TTC549 (cell line): ENCODE results near the gene CDK6.

ENCODE experiments used
- FAIRE-seq: peaks from 2 replicates; lab custom pipeline; 2012; peaks lifted over from hg19 to GRCh38; lab: Jason Lieb, UNC

Gene CDK6

DNA sequence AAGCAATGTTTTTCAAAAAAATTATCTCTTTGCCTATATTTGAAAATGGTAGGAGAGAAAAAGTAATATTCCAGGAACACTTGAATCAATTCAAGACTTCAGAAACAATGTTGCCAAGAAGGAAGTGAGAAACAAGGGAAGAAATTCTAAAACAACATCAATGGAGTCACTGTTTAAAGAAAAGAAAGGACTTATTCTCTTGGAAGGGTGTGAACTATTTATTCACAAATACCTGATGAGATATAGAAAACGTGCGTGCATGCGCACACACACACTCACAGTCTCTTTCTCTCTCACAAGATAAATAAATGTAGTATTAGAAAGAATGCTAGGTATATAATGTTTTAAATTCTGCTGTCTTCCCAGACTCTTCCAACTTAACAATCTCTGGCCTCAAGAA, 128.9 kb downstream of the CDK6 start:
- FAIRE-seq = no peak

- no peak for FAIRE-seq
These were observed 129.8 kb downstream of the CDK6 start for GRCh38 chr7:92706563-92706962.

DNA sequence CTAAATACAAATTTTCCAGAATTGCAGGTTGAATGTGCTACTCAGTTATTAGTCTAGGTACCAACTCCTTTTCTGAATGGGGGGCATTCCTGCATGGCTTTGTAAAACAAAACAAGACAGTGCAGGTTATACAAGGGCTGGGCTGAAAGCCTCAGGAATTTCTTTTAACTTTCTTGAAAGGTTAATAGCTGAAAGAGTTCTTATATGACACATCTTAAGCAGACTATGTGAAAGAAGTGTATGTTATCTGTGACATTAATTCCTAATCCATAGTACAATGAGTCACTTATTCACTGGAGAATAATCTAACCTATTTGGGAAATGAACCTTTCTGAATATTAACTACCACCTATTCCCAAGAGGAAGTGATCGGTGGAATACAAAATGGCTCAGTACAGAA, 130.5 kb downstream of the CDK6 start:
- FAIRE-seq = no peak

GRCh38 chr7:92704858-92705257, 131.5 kb downstream of the CDK6 start:
- FAIRE-seq = no peak

DNA sequence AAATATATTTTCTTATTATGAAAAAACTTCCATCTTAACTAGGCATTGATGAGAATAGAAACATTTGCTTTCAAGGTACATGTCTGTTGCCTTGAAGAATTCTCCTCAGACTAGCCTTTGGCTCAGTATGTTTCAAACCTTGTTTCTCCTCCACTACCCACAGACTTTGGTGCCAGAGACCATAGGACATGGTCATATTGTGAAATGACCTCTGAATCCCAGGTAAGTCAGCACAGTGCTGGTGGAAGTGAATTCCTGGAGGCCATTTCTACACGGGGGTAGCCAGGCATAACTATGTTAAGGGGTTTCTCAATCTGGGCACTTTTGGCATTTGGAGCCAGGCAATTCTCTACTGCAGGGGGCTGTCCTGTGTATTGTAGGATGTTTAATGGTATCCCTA, 133.8 kb downstream of the CDK6 start:
- FAIRE-seq = no peak

- no peak for FAIRE-seq
These were observed 136.3 kb downstream of the CDK6 start for GRCh38 chr7:92699966-92700514.

- FAIRE-seq = no peak
These were observed 136.8 kb downstream of the CDK6 start for GRCh38 chr7:92699560-92699959.

- FAIRE-seq = no peak
These were observed 138.0 kb downstream of the CDK6 start for GRCh38 chr7:92698237-92698841.

DNA sequence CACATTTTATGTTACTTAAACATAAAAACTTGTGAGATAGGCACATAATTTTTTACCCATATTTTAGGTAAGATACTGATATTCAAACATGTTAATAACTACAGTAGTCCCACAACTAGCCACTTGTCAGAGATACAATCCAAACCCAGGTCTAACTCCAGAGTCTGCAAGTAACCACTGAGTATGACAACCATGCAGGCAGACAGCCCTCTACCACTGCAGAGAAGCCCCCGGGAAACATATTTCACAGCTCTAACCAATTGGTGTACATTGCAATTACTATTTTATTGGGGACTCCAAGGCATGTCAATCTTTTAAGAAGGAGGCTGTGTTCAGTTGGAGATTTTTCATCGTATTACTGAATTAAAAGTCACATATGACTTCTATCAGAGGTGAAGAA, 139.0 kb downstream of the CDK6 start:
- FAIRE-seq = no peak

- no peak for FAIRE-seq
These were observed 139.4 kb downstream of the CDK6 start for GRCh38 chr7:92697012-92697411.

DNA sequence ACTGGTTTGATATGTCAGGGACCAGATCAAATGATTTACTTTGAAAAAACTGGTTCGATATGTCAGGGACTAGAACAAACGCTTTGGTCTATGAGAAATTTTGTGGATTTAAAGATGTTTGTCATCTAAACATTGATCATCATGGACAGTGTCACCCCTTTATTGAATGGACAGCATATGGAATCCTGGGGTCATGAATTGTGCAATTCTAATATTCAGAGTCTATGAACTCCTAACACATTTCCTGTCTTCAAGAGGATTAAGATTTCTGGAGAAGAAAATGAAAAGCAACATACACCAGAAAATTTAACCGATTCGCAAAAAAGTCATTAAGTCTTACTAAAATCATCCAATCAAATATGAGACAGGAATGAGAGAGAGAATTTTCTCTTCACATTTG, 139.8 kb downstream of the CDK6 start:
- FAIRE-seq = no peak

DNA sequence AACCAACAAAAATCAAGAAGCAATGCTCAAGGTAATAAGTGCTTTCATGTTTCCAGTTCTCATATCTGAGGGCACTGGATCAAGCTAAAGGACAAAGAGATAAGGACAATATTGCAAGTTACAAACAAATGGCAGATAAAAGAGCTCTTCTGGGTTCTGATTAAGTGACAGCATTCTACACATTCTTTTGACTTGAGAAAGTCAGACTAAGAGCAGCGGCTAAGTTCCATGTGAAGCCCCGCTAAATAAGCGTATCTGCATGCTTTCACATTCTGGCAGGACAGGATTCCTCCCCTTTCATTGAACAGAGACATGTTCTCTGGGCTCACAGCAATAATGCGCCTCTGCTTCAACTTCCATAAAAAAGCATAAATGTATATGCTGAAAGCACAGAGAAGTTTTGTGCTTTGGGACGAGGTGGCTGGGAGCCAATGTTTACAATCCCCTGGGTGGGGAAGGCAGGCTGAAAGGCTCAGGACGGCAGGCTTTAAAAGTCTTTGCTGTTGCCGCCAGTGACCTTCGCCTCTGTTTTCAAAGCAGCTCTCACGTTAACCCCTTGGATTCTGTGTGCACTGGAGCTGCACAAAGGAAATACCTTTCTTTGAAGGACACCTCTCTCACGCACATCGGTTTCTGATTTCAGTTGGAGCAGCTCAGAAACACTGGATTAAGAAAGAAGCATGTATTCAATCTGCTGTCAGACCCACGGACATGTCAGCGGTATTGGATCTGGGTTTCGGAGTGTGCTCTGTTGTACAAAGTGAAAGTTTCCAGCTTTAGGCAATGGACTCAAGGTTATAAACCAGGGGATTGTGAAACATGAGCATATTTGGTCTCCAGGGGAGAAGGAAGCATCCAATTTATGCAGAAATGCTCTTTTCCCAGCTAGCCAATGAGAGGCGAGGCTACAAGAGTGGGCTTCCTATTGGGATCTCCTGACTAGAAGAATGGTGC, 140.8 kb downstream of the CDK6 start:
- no peak for FAIRE-seq

DNA sequence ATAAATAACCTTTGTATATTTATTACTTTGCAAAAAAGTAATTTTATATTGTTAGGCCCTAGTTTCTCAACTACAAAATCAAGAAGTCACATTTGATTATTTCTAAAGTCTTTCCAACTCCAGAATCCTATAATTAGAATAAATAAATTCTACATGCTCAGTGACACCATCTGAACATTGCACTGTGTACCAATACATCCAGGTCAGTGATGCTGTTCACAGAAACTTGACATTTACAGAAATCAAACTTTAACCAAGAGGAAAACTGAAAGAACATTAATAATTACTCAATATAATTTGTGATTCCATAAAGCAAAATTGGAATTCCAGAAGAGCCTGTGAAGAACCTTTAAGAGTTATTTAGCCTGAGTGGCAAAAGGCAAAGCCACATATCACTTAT, 142.2 kb downstream of the CDK6 start:
- FAIRE-seq = no peak

DNA sequence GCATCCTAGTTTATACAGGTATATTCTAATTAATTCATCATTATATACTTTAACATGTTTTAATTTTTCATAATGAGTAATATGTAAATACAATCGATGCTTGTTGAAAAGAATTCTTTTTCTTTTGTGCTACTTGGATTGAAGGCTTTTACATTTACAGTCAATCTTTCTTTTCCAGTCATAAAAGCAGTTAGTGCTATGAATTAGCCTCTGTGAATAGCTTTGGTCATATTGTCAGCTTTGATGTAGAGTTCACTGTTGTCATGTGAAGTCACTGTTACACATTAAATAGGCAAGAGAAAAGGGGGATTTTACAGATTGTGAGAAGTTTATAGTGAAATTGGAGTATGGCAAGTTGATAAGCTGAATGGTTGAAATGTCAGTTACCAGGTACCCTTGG, 142.9 kb downstream of the CDK6 start:
- no peak for FAIRE-seq

DNA sequence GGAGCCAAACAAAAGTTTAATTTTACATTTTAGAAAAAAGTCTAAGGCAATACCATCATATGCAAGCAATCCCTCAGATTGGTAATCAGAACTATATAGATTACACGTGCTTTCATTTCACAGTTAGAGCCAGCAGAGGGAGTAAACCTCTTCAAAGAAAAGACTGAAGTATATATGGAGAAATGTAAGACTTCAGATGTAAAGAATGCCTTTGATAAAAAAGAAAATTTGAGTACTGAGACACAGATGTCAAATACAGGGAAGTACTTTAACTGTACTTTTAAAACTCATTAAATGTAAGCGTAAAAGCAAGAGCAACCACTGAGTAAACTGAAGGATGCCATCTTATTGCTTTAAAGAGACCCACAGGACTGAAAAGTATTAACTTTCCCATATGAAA, 144.8 kb downstream of the CDK6 start:
- FAIRE-seq = peak; percentile 87

DNA sequence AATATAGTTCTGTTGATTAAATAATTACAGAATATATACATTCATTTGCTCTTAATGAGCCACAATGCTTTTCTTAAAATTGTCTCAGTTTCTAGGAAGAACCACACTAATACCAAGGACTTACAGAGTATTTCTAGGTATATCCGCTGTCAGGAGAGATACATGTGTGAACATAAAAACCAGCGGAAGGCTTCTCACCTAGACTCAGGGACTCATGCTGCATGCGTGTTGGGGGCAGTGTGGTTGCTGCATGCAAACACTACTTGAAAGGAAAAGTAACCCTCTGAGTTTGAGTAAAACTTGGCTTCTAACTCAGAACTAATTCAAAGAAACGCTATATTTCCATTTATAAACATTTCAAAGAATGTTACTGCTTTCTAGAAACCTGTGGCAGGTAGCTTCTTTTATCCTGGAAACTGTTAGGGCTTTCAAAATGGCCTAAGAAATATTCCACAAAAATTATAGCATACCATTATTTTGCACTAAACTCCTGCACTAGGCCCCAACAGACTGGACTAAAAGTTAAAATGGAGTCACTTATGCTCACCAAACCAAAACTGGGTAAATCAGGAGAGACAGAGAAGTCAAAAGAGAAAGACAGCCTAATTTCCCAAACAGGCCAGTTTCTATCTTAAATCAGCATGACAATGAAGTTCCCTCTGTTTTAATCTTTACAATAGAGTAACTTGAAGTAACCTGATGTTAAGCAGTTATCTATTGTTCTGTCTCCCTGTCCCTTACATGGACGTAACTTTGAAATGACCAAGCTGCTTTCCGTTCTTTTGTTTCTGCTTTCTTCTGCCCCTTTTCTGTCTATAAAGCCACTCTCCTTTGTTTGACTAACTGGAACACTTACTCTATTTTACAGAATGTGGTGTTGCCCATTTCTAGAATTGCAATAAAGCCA, 151.0 kb downstream of the CDK6 start:
- no peak for FAIRE-seq

DNA sequence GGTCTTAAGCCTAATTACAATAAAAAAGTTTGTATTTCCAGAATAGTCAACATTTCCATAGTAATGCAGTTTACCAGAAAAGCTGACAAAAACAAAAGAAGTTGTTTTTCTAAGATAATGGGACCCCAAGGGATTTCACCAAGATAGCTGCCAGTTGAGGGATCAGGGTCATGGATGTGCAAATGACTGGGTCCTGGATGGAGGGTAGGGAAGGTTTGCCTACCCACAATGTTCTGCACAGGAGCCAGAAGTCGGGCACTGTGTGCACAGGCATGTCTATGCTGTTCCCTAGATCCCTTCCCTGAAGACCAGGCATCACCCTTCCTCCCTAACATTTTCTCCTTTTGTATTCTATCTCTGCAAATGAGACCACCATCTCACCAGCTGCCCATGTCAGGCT, 152.1 kb downstream of the CDK6 start:
- FAIRE-seq = no peak

GRCh38 chr7:92682903-92683539, 153.4 kb downstream of the CDK6 start:
- FAIRE-seq = no peak

DNA sequence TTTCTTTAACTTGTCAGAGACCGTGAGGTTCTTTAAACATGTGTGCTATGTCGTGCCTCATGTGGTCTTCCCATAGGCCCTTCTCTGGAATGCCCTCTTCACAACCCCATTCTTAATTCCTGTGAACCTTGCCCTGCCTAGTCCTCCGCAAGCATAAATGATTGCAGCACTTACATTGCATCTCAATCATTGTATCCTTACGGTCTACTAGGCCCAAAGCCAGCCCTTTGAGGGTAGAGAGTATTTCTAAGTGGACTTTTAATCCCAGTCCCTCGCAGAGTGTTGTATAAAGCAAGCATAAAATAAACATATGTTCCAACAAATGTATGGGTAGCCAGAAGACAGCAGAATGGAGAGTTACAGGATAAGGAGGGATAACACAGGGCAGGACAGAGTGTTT, 154.0 kb downstream of the CDK6 start:
- no peak for FAIRE-seq

DNA sequence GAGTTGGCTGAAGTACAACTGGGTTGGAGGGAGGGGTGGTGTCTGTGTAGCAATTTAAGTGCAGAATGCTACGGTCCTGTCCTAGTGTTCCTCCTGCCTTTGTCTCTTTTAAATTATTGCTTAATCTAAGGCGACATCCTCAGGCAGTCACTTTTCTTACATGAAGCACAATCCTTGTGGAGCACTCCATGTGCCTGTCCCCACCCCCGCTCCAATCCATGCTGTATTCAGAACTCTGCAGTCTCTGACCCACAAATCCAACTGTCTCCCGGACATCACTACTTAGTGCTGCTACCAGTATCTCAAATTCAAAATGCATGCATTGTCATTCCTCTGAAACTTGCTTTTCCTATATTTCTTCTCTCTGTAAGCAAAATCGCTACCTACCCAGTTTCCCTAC, 154.7 kb downstream of the CDK6 start:
- FAIRE-seq = no peak

DNA sequence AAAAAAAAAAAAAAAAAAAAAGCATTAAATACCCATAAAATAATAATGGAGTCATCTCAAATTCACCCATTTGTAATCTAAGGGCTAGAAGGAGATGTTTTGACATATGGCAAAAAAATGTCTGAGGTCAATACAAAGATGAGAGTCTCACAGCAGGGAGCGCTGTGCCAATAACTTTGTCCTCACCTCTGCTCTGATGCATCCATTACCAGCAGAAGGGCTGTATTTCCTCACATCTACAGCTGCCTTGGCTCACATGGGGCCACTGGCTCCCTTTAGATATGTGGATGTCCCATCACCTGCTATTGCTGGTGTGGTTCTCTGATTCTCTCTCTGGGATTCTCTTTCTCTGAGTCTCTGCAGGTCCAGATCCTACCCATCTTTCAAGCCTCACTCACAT, 155.9 kb downstream of the CDK6 start:
- FAIRE-seq = no peak

DNA sequence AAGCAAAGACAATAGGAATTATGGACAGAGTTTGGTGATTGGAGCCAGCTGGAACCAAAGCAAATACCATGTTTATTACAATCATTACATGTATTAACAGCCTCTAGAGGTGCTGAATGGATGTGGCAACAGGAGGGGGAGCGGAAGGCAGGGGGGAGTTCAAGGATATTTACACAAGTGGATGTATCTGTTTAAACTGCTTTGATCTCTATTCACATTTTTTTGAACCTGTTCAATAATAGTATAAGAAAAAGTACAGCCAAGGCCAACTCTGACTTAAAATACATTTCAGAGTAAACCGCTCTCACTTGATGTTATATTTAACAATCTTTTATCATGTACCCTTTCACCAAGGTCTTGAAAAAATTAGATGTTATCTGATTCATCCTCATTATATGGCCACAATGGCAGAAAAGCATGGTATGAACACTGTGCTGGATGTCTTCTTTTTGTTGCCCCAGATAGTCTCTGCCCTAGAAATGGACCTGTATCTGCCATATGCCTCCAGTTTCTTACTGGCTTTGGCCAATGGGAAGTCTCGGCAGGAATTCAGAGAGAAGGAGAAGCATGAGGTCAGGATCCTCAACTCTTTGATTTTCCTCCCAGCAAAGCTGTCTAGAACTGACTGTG, 158.0 kb downstream of the CDK6 start:
- no peak for FAIRE-seq
